ENCODE data around the gene SLC7A14. TPM values are rescaled to one million over a fixed set of nuclear protein-coding genes. Genes with fewer than 3 reads are reported as not detected.

The SLC7A14 gene
- total RNA-seq, 1 experiment from 2014 or later = not detected

DNA sequence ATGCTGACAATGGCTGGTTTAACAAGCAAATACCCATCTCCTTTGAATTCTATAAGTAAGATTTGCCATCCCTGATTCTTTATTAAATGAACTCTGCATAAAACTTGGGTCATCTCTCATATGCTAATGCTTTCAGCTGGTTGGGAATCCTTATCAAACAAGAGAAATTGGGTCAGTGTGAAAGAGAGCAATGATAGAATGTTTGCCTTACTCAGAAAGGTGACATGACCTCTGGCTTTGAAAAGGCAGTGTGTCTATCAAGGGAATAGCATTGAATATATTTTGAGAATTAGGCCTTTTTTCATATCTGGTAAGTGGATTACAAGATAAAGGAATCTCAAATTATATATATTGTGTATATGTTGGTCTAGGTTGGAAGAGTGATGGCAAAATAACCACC, 8.7 kb upstream of the SLC7A14 start:
- TF ChIP-seq CTCF (IDR thresholded peaks at IDR 0.05; ENCODE audit: unreplicated experiment) = no peak
- no peak for DNase-seq
- CTCF ChIA-PET = no interaction called here
- no peak overlapping the region for H3K4me3 Mint-ChIP-seq (ENCODE audit: low read depth, unreplicated experiment)
- H3K27ac Mint-ChIP-seq (ENCODE audit: unreplicated experiment) = no peak overlapping the region
- no TSS peak for BruUV-seq (replicated peaks)
- H3K4me1 Mint-ChIP-seq (ENCODE audit: low read depth, unreplicated experiment) = peaks cover 7% of the 10 kb centered on the region
- intact Hi-C loops (cut with micrococcal nuclease; ENCODE audit: unreplicated experiment) = no loop called here
- no peaks in the 10 kb centered on the region for H3K9me3 Mint-ChIP-seq (ENCODE audit: low read depth, unreplicated experiment)
- H3K36me3 Mint-ChIP-seq (ENCODE audit: insufficient read depth, unreplicated experiment) = no peaks in the 10 kb centered on the region
- peaks cover 5% of the 10 kb centered on the region for H3K27me3 Mint-ChIP-seq (ENCODE audit: unreplicated experiment)

DNA sequence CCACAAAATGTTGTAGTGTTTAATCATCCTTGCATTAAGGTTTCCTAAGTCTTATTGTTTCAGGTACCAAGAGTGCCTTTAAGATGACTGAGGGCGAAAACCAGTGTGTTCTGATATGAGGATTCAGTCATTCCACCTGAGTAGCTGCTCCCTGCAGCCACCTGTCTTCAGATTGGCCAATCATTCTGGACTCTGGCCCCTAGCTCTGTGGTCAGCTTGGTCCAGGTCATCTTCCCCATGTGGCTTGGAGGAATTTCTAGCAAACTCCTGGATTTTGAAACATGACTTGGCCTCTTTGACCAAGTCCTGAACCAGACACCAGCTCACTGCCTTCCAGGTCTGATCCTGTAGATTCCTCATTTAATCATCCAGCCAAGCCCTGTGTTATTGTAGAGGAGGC, 7.8 kb upstream of the SLC7A14 start:
- H3K27ac Mint-ChIP-seq (ENCODE audit: unreplicated experiment) = no peak overlapping the region
- intact Hi-C loops (cut with micrococcal nuclease; ENCODE audit: unreplicated experiment) = no loop called here
- H3K4me3 Mint-ChIP-seq (ENCODE audit: low read depth, unreplicated experiment) = no peak overlapping the region
- H3K36me3 Mint-ChIP-seq (ENCODE audit: insufficient read depth, unreplicated experiment) = no peaks in the 10 kb centered on the region
- CTCF ChIA-PET = no interaction called here
- peaks cover 14% of the 10 kb centered on the region for H3K27me3 Mint-ChIP-seq (ENCODE audit: unreplicated experiment)
- peaks cover 7% of the 10 kb centered on the region for H3K4me1 Mint-ChIP-seq (ENCODE audit: low read depth, unreplicated experiment)
- no TSS peak for BruUV-seq (replicated peaks)
- H3K9me3 Mint-ChIP-seq (ENCODE audit: low read depth, unreplicated experiment) = no peaks in the 10 kb centered on the region
- no peak for DNase-seq
- TF ChIP-seq CTCF (IDR thresholded peaks at IDR 0.05; ENCODE audit: unreplicated experiment) = no peak

GRCh38 chr3:170589113-170589512, 3.2 kb upstream of the SLC7A14 start:
- peaks cover 7% of the 10 kb centered on the region for H3K4me1 Mint-ChIP-seq (ENCODE audit: low read depth, unreplicated experiment)
- no peak for TF ChIP-seq CTCF (IDR thresholded peaks at IDR 0.05; ENCODE audit: unreplicated experiment)
- H3K27me3 Mint-ChIP-seq (ENCODE audit: unreplicated experiment) = peaks cover 46% of the 10 kb centered on the region
- intact Hi-C loops (cut with micrococcal nuclease; ENCODE audit: unreplicated experiment) = no loop called here
- no peaks in the 10 kb centered on the region for H3K36me3 Mint-ChIP-seq (ENCODE audit: insufficient read depth, unreplicated experiment)
- DNase-seq = no peak
- CTCF ChIA-PET = interaction anchor here (0.6 kb wide), 1 partner anchor 185 kb away, joined by 3 read pairs; no protein-coding TSS in a partner anchor
- H3K9me3 Mint-ChIP-seq (ENCODE audit: low read depth, unreplicated experiment) = no peaks in the 10 kb centered on the region
- no peak overlapping the region for H3K27ac Mint-ChIP-seq (ENCODE audit: unreplicated experiment)
- H3K4me3 Mint-ChIP-seq (ENCODE audit: low read depth, unreplicated experiment) = no peak overlapping the region
- no TSS peak for BruUV-seq (replicated peaks)

GRCh38 chr3:170585008-170585936, 603 bp downstream of the SLC7A14 start:
- Mint-ChIP-seq H3K27ac (ENCODE audit: unreplicated experiment) (no peak overlapping the region), H3K9me3 (ENCODE audit: low read depth, unreplicated experiment) (no peaks in the 10 kb centered on the region), H3K36me3 (ENCODE audit: insufficient read depth, unreplicated experiment) (no peaks in the 10 kb centered on the region), H3K4me3 (ENCODE audit: low read depth, unreplicated experiment) (no peak overlapping the region), H3K4me1 (ENCODE audit: low read depth, unreplicated experiment) (no peaks in the 10 kb centered on the region), H3K27me3 (ENCODE audit: unreplicated experiment) (peaks cover 68% of the 10 kb centered on the region)
- CTCF ChIA-PET = interaction anchor here (1.9 to 2.0 kb wide), 2 partner anchors 12 to 226 kb away, joined by 4 to 5 read pairs; no protein-coding TSS in a partner anchor
- no TSS peak for BruUV-seq (replicated peaks)
- no peak for TF ChIP-seq CTCF (IDR thresholded peaks at IDR 0.05; ENCODE audit: unreplicated experiment)
- intact Hi-C loops (cut with micrococcal nuclease; ENCODE audit: unreplicated experiment) = no loop called here
- DNase-seq = no peak
